Dermis microvascular lymphatic vessel endothelial cell (primary cell): ENCODE results near the gene IP6K2. TPM values are rescaled to one million over a fixed set of nuclear protein-coding genes. Genes with fewer than 3 reads are reported as not detected.
A peak's percentile ranks its signal among the peaks of the same experiment; 100 is the strongest.

Source experiments
- DNase-seq, 2 donors: peaks; one replicate each; pipeline versions ENCODE4 v3.0.0 to v3.0.0-alpha.2; 2010; ENCODE audit warnings: low read depth in 2 of 2
- total RNA-seq: library from RNA; depleted of rRNA; stranded (reverse); fragments of >200 nt; gene quantifications from 2 replicates; pipeline ENCODE4 v1.2.1, GENCODE V29; 2014

IP6K2 gene
- total RNA-seq, 1 donor from 2014 or later = 31.1 TPM

GRCh38 chr3:48664929-48665328, 52.1 kb downstream of the IP6K2 start:
- no peak for DNase-seq

GRCh38 chr3:48664313-48664644, 52.7 kb downstream of the IP6K2 start:
- no peak for DNase-seq

- peak; percentile 95 to 96 for DNase-seq
These were observed 53.3 kb downstream of the IP6K2 start for GRCh38 chr3:48663489-48664312.

- peak; percentile 71 to 82 for DNase-seq
These were observed 54.1 kb downstream of the IP6K2 start, which contains the start of gene CELSR3 for GRCh38 chr3:48662753-48663488. CELSR3 (minus strand) TSS chr3:48662886; CDS start chr3:48662634, 252 bp downstream.

- DNase-seq = no peak
These were observed 54.8 kb downstream of the IP6K2 start for GRCh38 chr3:48662145-48662752.

- DNase-seq = peak in 1 of 2 donors; percentile 49
These were observed 55.4 kb downstream of the IP6K2 start for GRCh38 chr3:48661501-48662144.

GRCh38 chr3:48660800-48661400, 56.1 kb downstream of the IP6K2 start:
- no peak for DNase-seq

GRCh38 chr3:48656841-48657281, 60.2 kb downstream of the IP6K2 start:
- DNase-seq = no peak

GRCh38 chr3:48656061-48656840, 60.8 kb downstream of the IP6K2 start:
- peak; percentile 40 to 80 for DNase-seq

- no peak for DNase-seq
These were observed 61.4 kb downstream of the IP6K2 start for GRCh38 chr3:48655606-48656005.

GRCh38 chr3:48655063-48655462, 62.0 kb downstream of the IP6K2 start:
- DNase-seq = no peak

GRCh38 chr3:48652923-48653715, 63.9 kb downstream of the IP6K2 start:
- DNase-seq = no peak

DNA sequence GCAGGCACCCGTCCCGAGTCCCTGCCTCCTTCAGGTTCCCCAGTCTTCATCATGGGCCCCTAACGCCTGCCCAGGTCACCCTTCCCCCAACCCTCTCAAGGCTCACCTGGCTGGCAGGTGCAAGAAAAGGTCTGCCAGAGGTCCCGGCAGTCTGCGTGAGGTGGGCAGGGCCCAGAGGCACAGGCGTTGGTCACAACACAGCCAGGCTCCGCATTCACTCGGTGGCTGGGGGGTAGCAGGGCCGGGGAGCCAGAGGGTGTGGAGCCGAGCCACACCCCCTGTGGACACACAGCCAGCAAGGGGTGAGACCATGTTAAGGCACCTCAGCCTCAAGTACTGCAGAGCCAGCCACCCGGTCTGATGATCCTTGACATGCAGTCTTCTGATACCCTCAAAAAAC, 65.2 kb downstream of the IP6K2 start:
- DNase-seq = no peak

GRCh38 chr3:48650723-48651122, 66.3 kb downstream of the IP6K2 start:
- DNase-seq = no peak

DNA sequence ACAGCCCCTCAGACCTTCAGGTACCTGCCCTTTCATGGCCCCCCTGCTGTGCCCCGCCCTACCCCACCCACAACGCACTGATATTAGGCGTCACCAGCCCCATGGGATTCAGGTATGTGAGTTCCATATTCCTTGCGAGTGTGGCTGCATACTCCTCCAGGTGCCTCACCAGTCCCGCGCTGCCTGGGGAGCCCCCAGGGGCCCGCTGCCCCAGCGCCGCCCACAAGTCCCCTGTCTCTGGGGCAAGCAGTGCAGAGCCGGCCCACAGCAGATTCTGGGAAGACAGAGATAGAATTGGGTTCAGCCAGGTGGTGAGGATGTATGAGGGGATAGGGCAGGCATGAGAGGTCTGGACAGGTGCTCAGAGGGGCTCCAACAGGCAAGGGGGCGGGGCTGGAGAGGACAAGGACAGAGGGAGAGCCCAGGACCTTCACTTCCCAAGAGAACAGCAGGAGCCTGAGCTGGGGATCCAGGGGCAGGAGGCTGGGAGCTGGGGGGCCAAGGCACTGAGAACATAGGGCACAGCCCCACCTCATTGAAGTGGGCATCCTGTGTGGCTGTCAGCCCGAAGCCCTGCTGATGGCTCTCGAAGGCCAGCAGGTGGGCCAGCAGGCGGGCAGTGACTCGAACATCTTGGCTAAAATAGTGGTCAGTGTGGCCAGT, 68.7 kb downstream of the IP6K2 start:
- no peak for DNase-seq

DNA sequence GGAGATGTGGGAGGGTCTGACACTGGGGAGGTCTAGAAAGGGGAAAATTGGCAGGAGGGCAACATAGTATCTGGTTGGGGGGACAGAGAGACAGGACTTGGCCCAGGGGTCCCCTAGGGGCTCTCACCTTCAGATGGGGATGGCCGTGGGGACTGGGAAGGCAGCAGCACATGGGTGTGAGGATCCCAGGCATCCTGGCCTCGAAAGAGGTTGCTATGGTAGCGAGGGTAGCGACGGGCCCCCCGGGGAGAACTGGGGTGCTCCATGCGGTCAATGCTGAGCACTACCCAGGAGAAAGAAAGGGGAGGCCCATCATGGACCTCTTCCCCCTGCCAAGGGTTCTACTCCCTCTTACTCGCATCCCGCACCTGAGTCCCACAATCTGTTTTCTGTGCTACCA, 69.3 kb downstream of the IP6K2 start:
- no peak for DNase-seq

GRCh38 chr3:48644898-48645760, 71.9 kb downstream of the IP6K2 start:
- no peak for DNase-seq

DNA sequence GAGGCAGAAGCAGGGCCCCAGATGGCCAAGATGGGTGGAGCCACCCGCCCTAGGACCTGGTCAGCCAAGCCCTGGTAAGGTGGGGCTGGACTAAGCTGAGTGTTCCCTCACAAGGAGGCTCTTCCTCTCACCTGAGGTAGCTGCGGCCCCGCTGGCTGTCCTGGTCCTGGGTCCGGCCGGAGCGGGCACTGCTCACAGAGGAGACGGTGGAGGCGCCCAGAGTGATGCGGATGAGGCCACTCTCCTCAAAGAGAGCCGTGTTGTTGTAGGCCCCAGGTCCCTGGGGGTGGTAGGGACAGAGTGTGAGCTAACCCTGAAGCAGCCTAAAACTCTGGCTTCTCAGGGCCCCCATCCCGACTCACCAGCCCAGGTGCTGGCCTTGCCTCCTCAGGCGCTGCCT, 74.4 kb downstream of the IP6K2 start:
- no peak for DNase-seq
